Neural crest cell (in vitro differentiated cells): ENCODE data around the gene MPPED2. TPM values are rescaled to one million over a fixed set of nuclear protein-coding genes. Genes with fewer than 3 reads are reported as not detected.

Source experiments
- DNase-seq: peaks from one replicate; pipeline ENCODE4 v3.0.0; 2021; ENCODE audit warnings: low read depth, mixed read lengths, low spot score
- H3K27ac Mint-ChIP-seq: one replicate; pipeline ENCODE4 v1.8.0; 2021; ENCODE audit warnings: mild to moderate bottlenecking, mixed read lengths; ENCODE audit not compliant: unreplicated experiment
- H3K27me3 Mint-ChIP-seq: 2 replicates; pipeline ENCODE4 v1.8.0; 2021; ENCODE audit warnings: low read depth, mild to moderate bottlenecking, mixed read lengths
- H3K36me3 Mint-ChIP-seq: 2 replicates; pipeline ENCODE4 v1.8.0; 2021; ENCODE audit warnings: low read depth, mild to moderate bottlenecking, mixed read lengths
- H3K4me1 Mint-ChIP-seq: 2 replicates; pipeline ENCODE4 v1.8.0; 2021; ENCODE audit warnings: mixed read lengths
- H3K4me3 Mint-ChIP-seq: one replicate; pipeline ENCODE4 v1.8.0; 2021; ENCODE audit warnings: mild to moderate bottlenecking, mixed read lengths
- H3K9me3 Mint-ChIP-seq: 2 replicates; pipeline ENCODE4 v1.8.0; 2021; ENCODE audit warnings: mixed read lengths
- CTCF ChIP-seq: fragments of 200-600 bp; sonication (generic); conservative IDR thresholded peaks from 2 replicates; pipeline ENCODE4 v1.5.0; 2021; ENCODE audit warnings: antibody characterized with exemption, mild to moderate bottlenecking
- total RNA-seq: library from RNA; stranded (reverse); gene quantifications from 2 replicates; pipeline ENCODE4 v1.2.1, GENCODE V29; 2021

MPPED2 gene
- total RNA-seq, 1 donor from 2014 or later, result 3.1 TPM

DNA sequence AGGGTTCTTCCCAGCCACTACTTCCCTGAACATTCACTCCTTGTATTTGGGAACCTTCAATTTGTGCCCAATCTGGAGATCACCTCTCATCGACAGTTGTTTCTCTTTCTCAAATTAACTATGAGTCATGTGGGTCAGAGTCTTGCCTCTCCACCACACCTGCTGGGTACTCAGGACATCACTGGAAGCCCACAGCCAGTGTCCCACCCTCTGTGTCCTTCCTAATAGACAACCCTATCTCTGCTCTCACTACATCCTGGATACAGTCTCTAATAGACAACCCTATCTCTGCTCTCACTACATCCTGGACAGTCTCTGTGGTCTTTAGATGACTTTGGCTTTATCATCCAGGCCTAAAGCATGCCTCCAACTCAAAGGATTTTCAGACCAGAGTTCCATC lies 193.1 kb downstream of the MPPED2 start:
- no peak overlapping the region for H3K27ac Mint-ChIP-seq
- H3K4me1 Mint-ChIP-seq, result peaks cover 18% of the 10 kb centered on the region
- TF ChIP-seq CTCF, result no peak
- no peaks in the 10 kb centered on the region for H3K9me3 Mint-ChIP-seq
- no peak overlapping the region for H3K4me3 Mint-ChIP-seq
- no peaks in the 10 kb centered on the region for H3K27me3 Mint-ChIP-seq
- no peak for DNase-seq
- H3K36me3 Mint-ChIP-seq, result no peaks in the 10 kb centered on the region

DNA sequence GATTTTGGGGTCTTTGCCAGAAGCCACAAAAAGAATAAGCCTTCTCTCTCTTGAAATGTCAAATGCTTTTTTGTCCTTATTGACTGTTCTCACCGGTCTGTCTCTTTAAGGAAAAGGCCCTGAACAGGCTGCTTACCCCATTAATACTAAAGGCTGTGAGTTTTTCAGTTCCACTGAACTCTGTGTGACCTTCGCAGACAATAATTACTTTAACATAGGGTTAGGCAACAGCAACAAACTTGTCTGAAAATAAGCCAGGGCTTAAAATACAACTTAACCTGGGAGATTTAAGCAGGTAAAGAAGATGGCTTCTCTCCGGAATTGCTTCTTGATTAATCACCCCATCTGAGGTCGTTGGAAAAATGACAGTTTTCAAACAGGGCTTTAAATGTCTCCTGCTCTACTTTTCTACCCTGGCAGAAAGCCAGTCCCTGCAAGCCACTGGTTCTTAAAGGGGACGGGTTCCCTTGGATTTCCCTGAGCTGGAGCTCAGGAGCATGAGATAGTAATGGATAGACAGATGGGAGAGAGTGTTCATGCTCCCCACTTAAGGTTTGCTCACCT lies 193.8 kb downstream of the MPPED2 start:
- no peak for TF ChIP-seq CTCF
- no peaks in the 10 kb centered on the region for H3K36me3 Mint-ChIP-seq
- H3K4me3 Mint-ChIP-seq, result no peak overlapping the region
- no peaks in the 10 kb centered on the region for H3K27me3 Mint-ChIP-seq
- peaks cover 18% of the 10 kb centered on the region for H3K4me1 Mint-ChIP-seq
- no peak for DNase-seq
- no peaks in the 10 kb centered on the region for H3K9me3 Mint-ChIP-seq
- no peak overlapping the region for H3K27ac Mint-ChIP-seq

DNA sequence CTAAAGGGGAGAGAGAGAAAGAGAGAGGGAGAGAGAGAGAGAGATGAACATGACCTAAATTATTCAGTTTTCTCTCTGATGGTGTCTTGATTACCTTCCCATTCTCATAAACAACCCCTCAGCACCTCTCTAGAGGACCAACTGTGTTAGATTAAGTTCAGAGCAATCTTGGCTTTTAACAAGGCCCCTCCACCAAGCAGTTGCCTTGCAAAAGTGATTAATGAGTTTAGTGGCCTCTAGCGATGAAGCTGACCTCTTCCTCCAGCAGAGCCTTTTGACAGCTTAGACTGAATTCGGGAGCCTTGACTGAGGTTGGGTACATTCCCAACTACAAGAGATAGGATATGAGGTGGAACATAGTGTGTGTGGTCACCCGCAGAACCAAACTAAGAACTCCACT lies 197.2 kb downstream of the MPPED2 start:
- no peaks in the 10 kb centered on the region for H3K9me3 Mint-ChIP-seq
- H3K27ac Mint-ChIP-seq, result no peak overlapping the region
- no peak for TF ChIP-seq CTCF
- DNase-seq, result no peak
- H3K4me3 Mint-ChIP-seq, result no peak overlapping the region
- H3K4me1 Mint-ChIP-seq, result peaks cover 18% of the 10 kb centered on the region
- H3K36me3 Mint-ChIP-seq, result no peaks in the 10 kb centered on the region
- H3K27me3 Mint-ChIP-seq, result no peaks in the 10 kb centered on the region

GRCh38 chr11:30387891-30388861 lies 198.0 kb downstream of the MPPED2 start:
- TF ChIP-seq CTCF, result no peak
- peaks cover 18% of the 10 kb centered on the region for H3K4me1 Mint-ChIP-seq

GRCh38 chr11:30381879-30382278 lies 204.3 kb downstream of the MPPED2 start:
- H3K4me3 Mint-ChIP-seq, result no peak overlapping the region
- H3K27ac Mint-ChIP-seq, result no peak overlapping the region
- DNase-seq, result no peak
- peaks cover 12% of the 10 kb centered on the region for H3K4me1 Mint-ChIP-seq
- H3K27me3 Mint-ChIP-seq, result peaks cover 4% of the 10 kb centered on the region
- H3K36me3 Mint-ChIP-seq, result no peaks in the 10 kb centered on the region
- no peak for TF ChIP-seq CTCF
- H3K9me3 Mint-ChIP-seq, result no peaks in the 10 kb centered on the region

More at GRCh38 chr11:30387891-30388861, 198.0 kb downstream of the MPPED2 start:
- Mint-ChIP-seq H3K27ac (no peak overlapping the region), H3K36me3 (no peaks in the 10 kb centered on the region), H3K9me3 (no peaks in the 10 kb centered on the region), H3K27me3 (no peaks in the 10 kb centered on the region), H3K4me3 (no peak overlapping the region)
- no peak for DNase-seq
